Neural crest cell (in vitro differentiated cells): ENCODE measurements around the gene LSAMP. TPM values are rescaled to one million over a fixed set of nuclear protein-coding genes. Genes with fewer than 3 reads are reported as not detected.

Experiments
- DNase-seq: peaks from one replicate; pipeline ENCODE4 v3.0.0; 2021; ENCODE audit warnings: low read depth, mixed read lengths, low spot score
- H3K27ac Mint-ChIP-seq: one replicate; pipeline ENCODE4 v1.8.0; 2021; ENCODE audit warnings: mild to moderate bottlenecking, mixed read lengths; ENCODE audit not compliant: unreplicated experiment
- H3K27me3 Mint-ChIP-seq: 2 replicates; pipeline ENCODE4 v1.8.0; 2021; ENCODE audit warnings: low read depth, mild to moderate bottlenecking, mixed read lengths
- H3K36me3 Mint-ChIP-seq: 2 replicates; pipeline ENCODE4 v1.8.0; 2021; ENCODE audit warnings: low read depth, mild to moderate bottlenecking, mixed read lengths
- H3K4me1 Mint-ChIP-seq: 2 replicates; pipeline ENCODE4 v1.8.0; 2021; ENCODE audit warnings: mixed read lengths
- H3K4me3 Mint-ChIP-seq: one replicate; pipeline ENCODE4 v1.8.0; 2021; ENCODE audit warnings: mild to moderate bottlenecking, mixed read lengths
- H3K9me3 Mint-ChIP-seq: 2 replicates; pipeline ENCODE4 v1.8.0; 2021; ENCODE audit warnings: mixed read lengths
- CTCF ChIP-seq: fragments of 200-600 bp; sonication (generic); conservative IDR thresholded peaks from 2 replicates; pipeline ENCODE4 v1.5.0; 2021; ENCODE audit warnings: antibody characterized with exemption, mild to moderate bottlenecking
- total RNA-seq: library from RNA; stranded (reverse); gene quantifications from 2 replicates; pipeline ENCODE4 v1.2.1, GENCODE V29; 2021

LSAMP gene
- total RNA-seq, 1 donor from 2014 or later = 36.7 TPM

GRCh38 chr3:116285781-116286421 lies 159.4 kb downstream of the LSAMP start:
- Mint-ChIP-seq H3K27ac (no peak overlapping the region), H3K4me3 (no peak overlapping the region), H3K4me1 (peaks cover 22% of the 10 kb centered on the region), H3K27me3 (no peaks in the 10 kb centered on the region), H3K36me3 (no peaks in the 10 kb centered on the region), H3K9me3 (no peaks in the 10 kb centered on the region)
- no peak for TF ChIP-seq CTCF
- no peak for DNase-seq

DNA sequence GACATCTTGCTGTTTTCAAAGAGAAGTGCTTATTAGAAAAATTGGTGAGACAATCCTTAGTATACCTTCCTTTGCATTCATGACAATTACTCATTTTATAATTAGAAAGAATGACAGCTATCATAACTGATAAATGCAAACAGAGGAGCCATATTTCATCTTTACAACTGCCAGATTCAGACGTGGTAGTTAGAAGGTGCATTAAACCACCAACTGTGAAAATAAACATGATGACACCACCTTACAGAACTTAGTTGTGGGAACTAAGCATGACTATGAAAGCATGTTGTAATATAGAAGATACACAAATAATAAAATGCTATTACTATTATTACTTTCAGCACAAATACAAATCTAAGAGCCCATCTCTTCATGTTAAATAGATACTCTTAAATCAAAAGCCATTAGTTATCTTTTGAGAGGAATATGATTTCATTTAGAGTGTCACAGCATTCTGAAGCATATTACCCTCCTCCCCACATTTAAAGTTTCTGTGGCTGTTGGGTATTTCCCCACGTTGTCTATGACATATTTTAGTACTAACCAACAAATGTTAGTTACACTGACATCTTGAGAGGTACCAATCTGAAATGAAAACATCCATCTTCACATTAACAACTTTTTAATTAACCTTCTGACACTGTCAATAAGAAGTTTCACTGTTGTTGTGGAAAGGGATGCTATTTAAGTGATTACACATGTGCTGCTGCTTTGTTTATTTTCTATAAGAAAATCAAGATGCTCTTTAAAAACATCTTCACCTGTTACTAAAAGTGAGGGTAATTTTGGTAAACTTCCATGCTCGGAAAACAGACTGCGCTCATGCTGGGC lies 163.8 kb downstream of the LSAMP start:
- no peak overlapping the region for H3K4me3 Mint-ChIP-seq
- no peaks in the 10 kb centered on the region for H3K9me3 Mint-ChIP-seq
- no peaks in the 10 kb centered on the region for H3K36me3 Mint-ChIP-seq
- no peak for DNase-seq
- peaks cover 5% of the 10 kb centered on the region for H3K4me1 Mint-ChIP-seq
- no peak for TF ChIP-seq CTCF
- H3K27ac Mint-ChIP-seq = no peak overlapping the region
- no peaks in the 10 kb centered on the region for H3K27me3 Mint-ChIP-seq

- Mint-ChIP-seq H3K27me3 (no peaks in the 10 kb centered on the region), H3K4me1 (peaks cover 5% of the 10 kb centered on the region), H3K4me3 (no peak overlapping the region), H3K9me3 (no peaks in the 10 kb centered on the region), H3K36me3 (no peaks in the 10 kb centered on the region), H3K27ac (no peak overlapping the region)
- DNase-seq = no peak
- no peak for TF ChIP-seq CTCF
Observed at GRCh38 chr3:116280130-116280740, 165.1 kb downstream of the LSAMP start.

DNA sequence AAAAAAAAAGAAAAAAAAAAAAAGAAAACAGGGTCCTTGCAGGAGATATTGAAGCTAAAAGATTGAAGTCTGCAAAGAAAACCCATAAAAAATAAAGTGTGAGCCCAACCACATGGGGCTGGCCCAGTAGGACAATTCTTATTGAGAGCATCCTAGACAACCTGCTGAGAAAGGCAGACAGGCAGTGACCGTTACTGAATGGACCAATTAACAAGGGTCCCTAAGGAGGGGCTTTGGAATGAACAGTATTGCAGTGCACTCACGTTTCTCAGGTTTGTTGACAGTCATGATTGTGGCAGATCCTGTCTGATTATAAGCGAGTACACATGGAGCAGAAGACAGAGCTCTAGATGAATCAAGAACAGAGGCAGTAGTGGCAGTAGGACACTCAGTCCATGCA lies 168.6 kb downstream of the LSAMP start:
- Mint-ChIP-seq H3K9me3 (no peaks in the 10 kb centered on the region), H3K4me1 (peaks cover 5% of the 10 kb centered on the region), H3K4me3 (no peak overlapping the region), H3K27ac (no peak overlapping the region), H3K36me3 (no peaks in the 10 kb centered on the region), H3K27me3 (no peaks in the 10 kb centered on the region)
- TF ChIP-seq CTCF = no peak
- no peak for DNase-seq

DNA sequence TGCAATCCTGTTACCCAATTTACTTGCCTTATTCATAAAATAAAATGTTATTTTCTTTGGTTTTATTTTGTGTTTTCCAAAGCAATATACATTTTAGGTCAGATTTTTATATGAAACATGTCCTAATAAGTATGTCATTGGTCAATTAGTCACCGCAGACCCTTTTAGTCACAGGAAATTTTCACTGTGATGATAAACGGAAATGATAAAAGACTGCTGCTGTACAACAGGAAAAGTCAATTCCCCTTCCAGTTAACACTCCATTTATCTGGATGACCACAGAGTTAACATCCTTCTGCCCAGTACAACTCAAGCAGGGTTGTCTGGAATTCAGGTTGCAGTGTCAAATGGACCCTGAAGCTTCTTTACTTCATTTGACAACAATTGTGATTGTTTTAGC lies 175.2 kb downstream of the LSAMP start:
- no peak overlapping the region for H3K4me3 Mint-ChIP-seq
- H3K27ac Mint-ChIP-seq = no peak overlapping the region
- H3K36me3 Mint-ChIP-seq = no peaks in the 10 kb centered on the region

More for the DNA sequence above, 175.2 kb downstream of the LSAMP start:
- H3K4me1 Mint-ChIP-seq = peaks cover 18% of the 10 kb centered on the region
- no peaks in the 10 kb centered on the region for H3K9me3 Mint-ChIP-seq
- no peak for TF ChIP-seq CTCF
- H3K27me3 Mint-ChIP-seq = no peaks in the 10 kb centered on the region
- DNase-seq = no peak
